Measurements from ENCODE around the gene ZFP14. TPM values are rescaled to one million over a fixed set of nuclear protein-coding genes. Genes with fewer than 3 reads are reported as not detected.

The ZFP14 gene
- polyA plus RNA-seq (2011; rRNA removed) (0.87 and 1.5 TPM in 2 replicates), polyA minus RNA-seq (2011; rRNA and poly(A)+ RNA removed) (0.87 and 1.00 TPM in 2 replicates)

DNA sequence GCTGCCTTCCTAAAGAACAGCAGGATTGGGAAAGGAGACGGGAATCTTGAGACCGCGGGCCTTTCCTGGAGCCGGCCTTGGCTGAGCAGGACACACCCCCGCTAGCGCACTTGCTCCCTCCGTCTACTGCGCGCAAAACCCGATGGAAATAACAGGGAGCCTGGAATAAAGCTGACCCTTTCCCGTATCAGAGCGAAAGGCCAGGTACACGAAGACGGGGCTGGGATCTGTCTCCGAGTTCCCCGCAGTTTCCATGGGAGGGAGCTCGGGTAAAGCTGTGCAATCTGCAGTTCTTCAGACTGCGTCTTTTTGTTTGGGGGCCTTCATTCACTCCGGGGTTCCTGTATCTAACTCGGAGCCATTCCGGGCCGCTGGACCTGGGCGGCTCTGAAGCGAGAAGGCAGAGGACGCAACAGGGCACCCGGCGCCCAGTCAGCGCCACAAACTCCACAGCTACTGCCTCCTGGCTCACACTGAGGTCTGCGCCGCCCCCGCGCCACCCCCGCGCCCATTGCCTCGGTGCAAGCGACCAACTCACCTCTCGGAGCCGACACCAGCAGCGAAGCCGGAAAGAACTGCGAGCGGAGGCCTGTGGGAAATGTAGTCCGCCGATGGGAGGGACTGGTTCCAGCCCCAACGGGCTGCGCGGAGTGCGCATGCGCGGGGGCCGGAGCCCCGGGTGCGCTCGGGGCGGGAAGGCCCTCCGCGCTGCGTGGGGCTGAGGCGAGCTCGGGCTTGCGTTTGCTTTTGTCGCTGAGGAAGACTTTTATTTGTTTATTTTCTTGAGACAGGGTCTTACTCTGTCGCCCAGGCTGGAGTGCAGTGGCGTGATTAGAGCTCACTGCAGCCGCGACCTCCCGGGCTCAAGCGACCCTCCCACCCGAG, at the start of gene ZFP14:
Gene ZFP14, minus strand, starts transcription at position 577 of the 885 bp plus-strand sequence. CDS start 11,309 bp downstream, outside the sequence.
- POLR2A ChIA-PET, result no interaction called here
- Histone ChIP-seq H3K4me3 (ENCODE audit: low read depth, low read length) (peak within 1 kb of the TSS; percentile 65), H3K27me3 (ENCODE audit: control insufficient read depth, insufficient read depth, low read length) (no peaks in the 10 kb centered on the region), H3K36me3 (ENCODE audit: control insufficient read depth, insufficient read depth, low read length) (no peaks in the 10 kb centered on the region)
- CTCF ChIA-PET, result interaction anchor here (1.4 kb wide), 1 partner anchor 29 kb away, joined by 3 read pairs; no protein-coding TSS in a partner anchor
- TF ChIP-seq, protein P1, sequence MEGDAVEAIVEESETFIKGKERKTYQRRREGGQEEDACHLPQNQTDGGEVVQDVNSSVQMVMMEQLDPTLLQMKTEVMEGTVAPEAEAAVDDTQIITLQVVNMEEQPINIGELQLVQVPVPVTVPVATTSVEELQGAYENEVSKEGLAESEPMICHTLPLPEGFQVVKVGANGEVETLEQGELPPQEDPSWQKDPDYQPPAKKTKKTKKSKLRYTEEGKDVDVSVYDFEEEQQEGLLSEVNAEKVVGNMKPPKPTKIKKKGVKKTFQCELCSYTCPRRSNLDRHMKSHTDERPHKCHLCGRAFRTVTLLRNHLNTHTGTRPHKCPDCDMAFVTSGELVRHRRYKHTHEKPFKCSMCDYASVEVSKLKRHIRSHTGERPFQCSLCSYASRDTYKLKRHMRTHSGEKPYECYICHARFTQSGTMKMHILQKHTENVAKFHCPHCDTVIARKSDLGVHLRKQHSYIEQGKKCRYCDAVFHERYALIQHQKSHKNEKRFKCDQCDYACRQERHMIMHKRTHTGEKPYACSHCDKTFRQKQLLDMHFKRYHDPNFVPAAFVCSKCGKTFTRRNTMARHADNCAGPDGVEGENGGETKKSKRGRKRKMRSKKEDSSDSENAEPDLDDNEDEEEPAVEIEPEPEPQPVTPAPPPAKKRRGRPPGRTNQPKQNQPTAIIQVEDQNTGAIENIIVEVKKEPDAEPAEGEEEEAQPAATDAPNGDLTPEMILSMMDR (IDR thresholded peaks at IDR 0.05; ENCODE audit: insufficient read depth, low read depth, low read length), result peak; percentile 40
- peak; percentile 49 for DNase-seq (ENCODE audit: low read depth)

DNA sequence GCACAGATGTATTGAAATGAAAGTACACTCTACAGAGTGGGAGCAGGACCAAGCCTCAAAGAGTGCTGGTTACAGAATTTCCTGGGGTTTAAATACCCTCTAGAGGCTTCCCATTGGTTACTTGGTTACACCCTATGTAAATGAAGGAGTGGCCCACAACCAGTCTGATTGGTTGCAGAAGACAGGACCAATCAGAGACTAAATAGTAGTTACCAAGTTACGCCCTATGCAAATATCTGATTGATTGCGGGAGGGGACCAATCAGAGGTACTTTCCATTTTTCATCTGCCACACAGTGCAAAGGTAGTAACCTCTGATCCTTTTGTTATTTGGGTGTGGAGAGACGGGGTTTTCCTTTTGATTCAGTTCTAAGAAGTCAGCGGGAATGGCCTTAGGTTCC, 44.9 kb upstream of the ZFP14 start:
- ChIA-PET POLR2A (interaction anchor here (0.6 kb wide), 1 partner anchor 106 kb away, joined by 3 read pairs; no protein-coding TSS in a partner anchor), CTCF (no interaction called here)
- no peaks in the 10 kb centered on the region for H3K27me3 ChIP-seq (ENCODE audit: control insufficient read depth, insufficient read depth, low read length)
- no peaks in the 10 kb centered on the region for H3K36me3 ChIP-seq (ENCODE audit: control insufficient read depth, insufficient read depth, low read length)
- no peak for DNase-seq (ENCODE audit: low read depth)
- no peak overlapping the region for H3K4me3 ChIP-seq (ENCODE audit: low read depth, low read length)
- TF ChIP-seq, protein P1 (IDR thresholded peaks at IDR 0.05; ENCODE audit: insufficient read depth, low read depth, low read length), result no peak

DNA sequence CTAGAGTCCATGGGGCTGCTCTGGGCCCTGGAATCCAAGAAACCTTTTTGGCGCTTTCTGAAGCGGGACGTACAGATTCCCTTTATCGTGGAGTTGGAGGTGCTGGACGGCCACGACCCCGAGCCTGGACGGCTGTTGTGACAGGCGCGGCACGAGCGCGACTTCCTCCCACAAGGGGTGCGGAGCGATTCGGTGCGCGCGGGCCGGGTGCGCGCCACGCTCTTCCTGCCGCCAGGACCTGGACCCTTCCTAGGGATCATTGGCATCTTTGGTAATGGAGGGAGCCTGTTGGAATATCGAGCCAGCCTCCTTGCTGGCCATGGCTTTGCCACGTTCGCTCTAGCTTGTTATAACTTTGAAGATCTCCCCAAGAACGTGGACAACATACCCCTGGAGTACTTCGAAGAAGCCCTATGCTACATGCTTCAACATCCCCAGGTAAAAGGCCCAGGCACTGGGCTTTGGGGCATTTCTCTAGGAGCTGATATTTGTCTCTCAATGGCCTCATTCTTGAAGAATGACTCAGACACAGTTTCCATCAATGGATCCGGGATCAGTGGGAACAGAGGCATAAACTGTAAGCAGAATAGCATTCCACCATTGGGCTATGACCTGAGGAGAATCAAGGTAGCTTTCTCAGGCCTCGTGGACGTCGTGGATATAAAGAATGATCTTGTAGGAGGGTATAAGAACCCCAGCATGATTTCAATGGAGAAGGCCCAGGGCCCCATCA, 42.9 kb upstream of the ZFP14 start:
- POLR2A ChIA-PET, result interaction anchor here (0.6 kb wide), 1 partner anchor 68 kb away, joined by 10 read pairs; no protein-coding TSS in a partner anchor
- CTCF ChIA-PET, result no interaction called here
- DNase-seq (ENCODE audit: low read depth), result no peak
- H3K4me3 ChIP-seq (ENCODE audit: low read depth, low read length), result peak overlapping the region; percentile 38
- TF ChIP-seq, protein P1 (IDR thresholded peaks at IDR 0.05; ENCODE audit: insufficient read depth, low read depth, low read length), result no peak
- H3K27me3 ChIP-seq (ENCODE audit: control insufficient read depth, insufficient read depth, low read length), result no peaks in the 10 kb centered on the region
- H3K36me3 ChIP-seq (ENCODE audit: control insufficient read depth, insufficient read depth, low read length), result no peaks in the 10 kb centered on the region

DNA sequence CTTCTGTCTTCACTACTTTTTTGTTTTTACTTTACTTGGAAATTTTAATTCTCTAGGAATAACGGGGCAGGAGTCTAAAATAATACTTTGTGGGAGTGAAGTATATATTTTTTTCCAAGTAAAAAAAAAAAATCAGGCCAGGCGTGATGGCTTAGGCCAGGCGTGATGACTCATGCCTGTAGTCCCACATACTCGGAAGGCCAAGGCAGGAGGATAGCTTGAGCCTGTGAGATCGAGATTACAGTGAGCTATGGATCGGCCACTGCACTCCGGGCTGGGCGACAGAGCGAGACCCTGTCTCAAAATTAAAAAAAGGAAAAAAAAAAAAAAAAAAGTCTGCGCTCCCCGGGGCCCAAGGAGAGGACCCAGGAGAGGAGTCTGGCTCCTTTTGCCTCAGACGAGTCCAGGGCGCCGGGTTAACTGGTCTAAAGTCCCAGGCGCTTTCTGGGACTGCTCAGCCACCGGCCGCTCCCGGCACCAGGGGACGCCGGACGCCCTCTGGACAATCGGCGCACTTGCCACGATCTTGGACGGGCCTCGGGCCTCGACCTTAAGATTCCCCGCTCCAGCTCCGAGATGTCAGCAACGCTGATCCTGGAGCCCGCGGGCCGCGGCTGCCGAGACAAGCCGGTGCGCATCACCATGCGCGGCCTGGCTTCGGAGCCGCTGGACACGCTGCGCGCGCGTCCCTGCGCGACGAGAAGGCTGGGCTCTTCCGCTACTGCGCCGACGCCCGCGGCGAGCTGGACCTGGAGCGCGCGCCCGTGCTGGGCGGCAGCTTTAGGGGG, 42.2 kb upstream of the ZFP14 start:
- POLR2A ChIA-PET, result interaction anchor here (0.7 kb wide), 1 partner anchor 38 kb away, joined by 7 read pairs; no protein-coding TSS in a partner anchor
- CTCF ChIA-PET, result no interaction called here

More for the DNA sequence above, 42.2 kb upstream of the ZFP14 start:
- TF ChIP-seq, protein P1 (IDR thresholded peaks at IDR 0.05; ENCODE audit: insufficient read depth, low read depth, low read length), result 0 out of 2 replicates have a peak, but pooled peaks have one; percentile 10
- DNase-seq (ENCODE audit: low read depth), result no peak
- Histone ChIP-seq H3K4me3 (ENCODE audit: low read depth, low read length) (peak overlapping the region; percentile 38), H3K27me3 (ENCODE audit: control insufficient read depth, insufficient read depth, low read length) (no peaks in the 10 kb centered on the region), H3K36me3 (ENCODE audit: control insufficient read depth, insufficient read depth, low read length) (no peaks in the 10 kb centered on the region)

Measured in BJ (cell line).